Activated CD8-positive, alpha-beta memory T cell treated with anti-CD3 and anti-CD28 coated beads for 24 hours (primary cell): ENCODE data around the gene AKAP8L.
"Not testable (repeated sequence)": the region's sequence is repeated elsewhere in the genome, so short reads cannot be mapped to it uniquely, and the experiment has no call there.

Experiments used
- DNase-seq: peaks from one replicate; pipeline ENCODE4 v3.0.0-alpha.2; 2020

AKAP8L gene

DNA sequence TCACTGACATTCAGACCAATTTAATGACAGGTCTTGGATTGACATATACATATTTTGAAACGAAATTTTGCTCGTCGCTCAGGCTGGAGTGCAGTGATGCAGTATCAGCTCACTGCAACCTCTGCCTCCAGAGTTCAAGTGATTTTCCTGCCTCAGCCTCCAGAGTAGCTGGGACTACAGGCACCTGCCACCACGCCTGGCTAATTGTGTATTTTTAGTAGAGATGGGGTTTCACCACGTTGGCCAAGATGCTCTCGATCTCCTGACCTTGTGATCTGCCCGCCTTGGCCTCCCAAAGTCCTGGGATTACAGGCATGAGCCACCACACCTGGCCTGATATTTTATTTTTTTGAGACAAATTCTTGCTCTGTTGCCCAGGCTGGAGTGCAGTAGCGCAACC, 66.3 kb downstream of the AKAP8L start:
- not testable (repeated sequence) for DNase-seq

DNA sequence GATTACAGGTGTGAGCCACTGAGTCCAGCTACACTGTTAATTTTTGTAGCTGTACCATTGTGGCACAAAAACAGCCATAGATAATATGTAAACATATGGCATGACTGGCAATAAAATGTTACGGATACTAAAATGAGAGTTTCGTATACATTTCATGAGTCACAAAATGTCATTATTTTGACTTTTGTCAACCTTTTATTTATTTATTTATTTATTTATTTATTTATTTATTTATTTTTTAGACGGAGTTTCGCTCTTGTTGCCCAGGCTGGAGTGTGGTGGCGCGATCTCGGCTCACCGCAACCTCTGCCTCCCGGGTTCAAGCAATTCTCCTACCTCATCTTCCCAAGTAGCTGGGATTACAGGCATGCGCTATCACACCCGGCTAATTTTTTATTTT, 77.5 kb downstream of the AKAP8L start:
- DNase-seq, result not testable (repeated sequence)

DNA sequence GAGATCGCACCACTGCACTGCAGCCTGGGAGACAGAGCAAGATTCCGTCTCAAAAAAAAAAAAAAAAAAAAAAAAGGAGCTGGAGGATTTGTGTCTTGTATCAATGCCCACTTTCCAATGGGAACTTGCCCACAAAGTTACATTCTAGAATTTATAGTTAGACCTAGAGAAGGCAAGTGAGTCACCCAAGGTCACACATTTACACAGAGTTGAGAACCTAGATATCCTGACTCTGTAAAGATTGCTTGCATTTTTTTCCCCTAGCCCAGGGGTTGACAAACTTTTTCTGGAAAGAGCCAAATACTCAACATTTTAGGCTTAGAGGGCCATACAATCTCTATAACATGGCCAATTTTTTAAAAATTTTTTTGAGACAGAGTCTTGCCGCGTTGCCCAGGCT, 78.7 kb downstream of the AKAP8L start:
- no peak for DNase-seq

DNA sequence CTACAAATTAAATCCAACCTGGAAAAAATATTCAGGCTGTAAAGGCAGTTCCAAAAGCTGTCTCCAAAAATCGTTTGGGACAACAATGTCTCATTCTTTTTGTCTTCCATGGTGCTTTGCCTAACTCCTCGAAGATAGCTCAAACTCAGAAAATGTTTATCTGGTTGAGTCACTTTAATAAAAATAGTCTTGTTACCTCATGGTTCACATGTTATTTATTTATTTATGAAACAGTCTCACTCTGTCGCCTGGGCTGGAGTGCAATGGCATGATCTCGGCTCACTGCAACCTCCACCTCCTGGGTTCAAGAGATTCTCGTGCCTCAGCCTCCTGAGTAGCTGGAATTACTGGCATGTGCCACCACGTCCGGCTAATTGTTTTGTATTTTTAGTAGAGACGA, 81.6 kb downstream of the AKAP8L start:
- DNase-seq, result no peak

DNA sequence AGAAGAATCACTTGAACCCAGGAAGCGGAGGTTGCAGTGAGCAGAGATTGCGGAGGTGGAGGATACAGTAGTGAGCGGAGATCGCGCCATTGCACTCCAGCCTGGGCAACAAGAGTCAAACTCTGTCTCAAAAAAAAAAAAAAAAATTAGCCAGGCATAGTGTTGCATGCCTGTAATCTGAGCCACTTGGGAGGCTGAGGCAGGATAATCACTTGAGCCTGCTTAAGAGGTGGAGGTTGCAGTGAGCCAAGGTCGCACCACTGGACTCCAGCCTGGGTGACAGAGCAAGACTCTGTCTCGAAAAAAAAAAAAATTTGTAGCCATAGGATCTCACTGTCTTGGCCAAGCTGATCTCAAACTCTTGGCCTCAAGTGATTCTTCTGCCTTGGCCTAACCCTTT, 82.8 kb downstream of the AKAP8L start:
- not testable (repeated sequence) for DNase-seq

DNA sequence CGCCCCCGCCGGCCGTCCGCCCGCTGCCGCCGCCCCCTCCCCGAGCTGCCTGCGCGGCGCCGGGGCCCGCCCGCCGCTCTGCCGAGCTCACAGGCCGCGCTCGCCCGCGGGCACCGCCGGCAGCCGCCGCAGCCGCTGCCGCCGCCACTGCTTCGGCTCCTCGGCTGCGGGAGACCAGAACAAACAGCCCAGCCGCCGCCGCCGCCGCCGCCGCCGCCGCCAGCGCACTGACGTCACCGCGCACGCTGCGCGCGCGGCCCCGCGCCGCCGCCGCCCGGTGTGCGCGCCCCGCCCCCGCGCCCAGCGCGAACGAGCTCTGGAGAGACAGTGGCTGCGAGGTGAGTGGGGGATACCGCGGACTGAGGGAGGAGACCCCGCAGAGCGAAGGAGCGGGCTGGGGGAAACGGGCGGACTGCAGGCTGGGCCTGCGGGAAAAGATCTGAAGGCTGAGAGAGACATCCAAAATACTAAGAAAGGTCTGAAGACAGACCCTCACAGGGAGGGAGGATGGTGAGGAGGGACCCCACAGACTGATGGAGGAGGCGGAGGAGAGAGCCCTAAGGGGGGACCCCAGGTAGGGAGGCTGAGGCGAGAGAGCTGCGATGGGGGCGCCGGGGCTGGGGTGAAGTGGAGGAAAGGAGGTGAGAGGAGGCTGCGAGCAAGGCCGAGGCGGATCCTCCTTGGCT, 86.3 kb downstream of the AKAP8L start, which contains the start of gene BRD4:
Gene BRD4 (minus strand): TSS at position 229 of the 686 bp plus-strand sequence. CDS start 59,440 bp downstream, outside the sequence.
- DNase-seq, result peak; percentile 90

DNA sequence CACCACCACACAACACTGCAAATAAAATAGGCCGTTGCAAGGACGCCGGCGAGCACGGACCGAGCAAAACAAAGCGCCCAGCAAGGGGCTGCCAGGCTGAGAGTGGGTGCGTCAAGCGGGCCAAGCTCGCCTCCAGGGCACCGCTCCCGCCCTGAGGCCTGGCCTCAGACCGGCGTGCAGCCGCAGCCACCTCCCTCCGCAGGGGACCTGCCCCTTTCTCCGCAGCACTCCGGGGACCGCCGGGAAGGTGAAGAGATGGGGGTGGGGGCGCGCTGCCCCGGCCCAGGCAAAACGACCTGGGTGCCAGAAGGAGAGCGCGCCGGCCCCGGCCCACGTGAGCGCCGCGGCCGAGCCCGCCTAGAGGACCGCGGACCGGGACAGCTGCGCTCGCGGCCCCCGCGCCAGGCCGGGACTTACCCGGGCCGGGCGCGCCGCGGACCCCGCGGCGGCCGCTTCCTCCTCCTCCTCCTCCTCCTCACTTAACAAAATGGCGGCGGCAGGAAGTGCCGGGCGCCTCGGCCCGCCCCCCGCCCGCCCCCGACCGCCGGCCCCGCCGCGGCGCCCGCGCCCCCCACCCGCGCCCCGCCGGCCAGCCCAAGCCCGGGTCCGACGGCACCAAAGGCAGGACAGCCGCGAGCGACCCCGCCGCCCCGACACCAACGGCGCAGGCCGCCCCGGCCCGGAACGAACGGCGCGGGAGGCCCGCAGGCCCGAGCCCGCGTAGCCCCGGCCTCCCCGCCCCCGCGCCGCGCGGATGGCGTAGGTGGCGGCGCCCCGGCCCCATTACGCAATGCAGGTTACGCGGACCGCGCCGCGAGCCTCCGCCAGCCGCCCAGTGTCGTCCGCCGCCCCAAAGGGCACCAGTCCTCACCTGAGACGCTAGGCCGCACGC, 87.1 kb downstream of the AKAP8L start:
- DNase-seq, result peak; percentile 87

DNA sequence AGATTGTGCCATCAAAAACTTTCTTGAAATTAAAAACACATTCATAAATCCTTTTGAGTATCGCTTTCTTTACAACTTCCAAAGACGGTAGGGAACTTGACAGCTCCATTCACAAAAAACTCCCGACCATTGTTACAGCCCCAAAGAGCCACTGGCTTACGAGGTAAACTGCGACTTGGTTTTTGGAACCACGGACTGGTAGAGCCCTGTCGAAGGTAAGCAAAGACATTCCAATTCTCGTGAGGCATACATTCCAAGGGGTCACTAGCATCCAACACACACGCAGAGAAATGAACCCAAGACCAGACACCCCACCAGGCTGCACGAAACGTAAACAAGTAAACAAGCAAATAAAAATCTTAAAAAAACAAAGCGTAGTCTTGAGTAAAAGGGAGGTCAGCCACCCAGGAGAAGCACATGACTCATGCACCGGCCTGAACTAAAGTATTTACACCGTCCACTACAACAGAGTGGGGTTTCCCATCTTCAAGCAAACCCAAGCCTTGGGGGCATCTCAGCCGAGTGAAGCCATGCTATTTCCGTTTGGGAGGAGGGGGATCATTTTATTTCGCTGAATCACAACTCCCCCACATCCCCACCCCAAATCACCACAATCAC, 87.9 kb downstream of the AKAP8L start:
- no peak for DNase-seq
